Activated naive CD8-positive, alpha-beta T cell treated with anti-CD3 and anti-CD28 coated beads for 36 hours (primary cell): ENCODE results near the gene USH1C. TPM values are rescaled to one million over a fixed set of nuclear protein-coding genes. Genes with fewer than 3 reads are reported as not detected.

Experiments
- DNase-seq: peaks from one replicate; pipeline ENCODE4 v3.0.0; 2021
- H3K27ac Mint-ChIP-seq: one replicate; pipeline ENCODE4 v1.8.0; 2022; ENCODE audit warnings: mild to moderate bottlenecking, moderate library complexity, mixed read lengths
- H3K27me3 Mint-ChIP-seq: one replicate; pipeline ENCODE4 v1.8.0; 2022; ENCODE audit warnings: mild to moderate bottlenecking, mixed read lengths
- H3K36me3 Mint-ChIP-seq: one replicate; pipeline ENCODE4 v1.8.0; 2021; ENCODE audit warnings: mild to moderate bottlenecking, mixed read lengths
- H3K4me1 Mint-ChIP-seq: one replicate; pipeline ENCODE4 v1.8.0; 2021; ENCODE audit warnings: mixed read lengths
- H3K4me3 Mint-ChIP-seq: one replicate; pipeline ENCODE4 v1.8.0; 2022; ENCODE audit warnings: mild to moderate bottlenecking, moderate library complexity, mixed read lengths
- H3K9me3 Mint-ChIP-seq: one replicate; pipeline ENCODE4 v1.8.0; 2022; ENCODE audit warnings: mixed read lengths
- total RNA-seq, 2 experiments: library from RNA; stranded (reverse); gene quantifications; one replicate each; pipeline ENCODE4 v1.2.3, GENCODE V29; 2021

The USH1C gene
- total RNA-seq, 2 experiments from 2014 or later: not detected

- no peaks in the 10 kb centered on the region for H3K4me1 Mint-ChIP-seq
- no peak overlapping the region for H3K27ac Mint-ChIP-seq
- H3K27me3 Mint-ChIP-seq: peaks cover 4% of the 10 kb centered on the region
- H3K4me3 Mint-ChIP-seq: no peak overlapping the region
- DNase-seq: no peak
- H3K9me3 Mint-ChIP-seq: peaks cover 2% of the 10 kb centered on the region
- no peaks in the 10 kb centered on the region for H3K36me3 Mint-ChIP-seq
Measured at GRCh38 chr11:17445240-17445795, 98.9 kb downstream of the USH1C start.

DNA sequence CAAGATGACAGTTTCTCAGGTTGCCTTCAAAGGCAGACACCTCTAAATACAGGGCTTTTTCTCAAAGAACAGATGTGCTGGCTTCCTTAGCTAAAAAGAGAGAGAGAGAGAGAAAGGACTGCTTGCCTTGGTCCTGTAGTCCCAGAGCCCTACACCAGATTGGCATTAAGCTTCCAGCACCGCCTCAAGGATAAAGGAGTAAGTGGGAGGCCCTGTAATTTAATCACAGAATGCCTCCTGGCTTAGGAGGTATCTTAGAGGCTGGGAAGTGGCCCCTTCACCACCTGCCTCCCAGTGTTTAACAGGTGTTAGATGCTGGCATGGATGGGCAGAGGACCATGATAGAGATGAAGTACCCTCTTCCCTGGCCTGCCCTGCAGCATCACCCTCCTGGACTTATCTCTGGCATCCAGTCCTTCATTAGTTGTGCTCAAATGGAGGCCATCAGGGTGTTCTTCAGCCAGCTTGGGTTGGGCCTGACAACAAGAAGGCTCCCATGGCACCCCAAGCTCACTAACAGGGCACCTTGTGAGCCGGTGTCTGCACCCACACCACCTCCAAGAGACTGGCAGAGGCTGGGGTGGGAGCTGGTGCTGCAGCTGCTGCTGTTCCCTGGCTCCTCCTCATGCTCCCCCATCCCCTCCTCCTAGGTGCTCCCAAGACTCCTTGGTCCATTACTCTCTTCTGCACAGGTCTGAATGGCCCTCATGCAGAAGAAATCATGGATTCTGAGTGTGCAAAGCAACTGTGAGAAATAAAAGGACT, 100.1 kb downstream of the USH1C start:
- Mint-ChIP-seq H3K27ac (no peak overlapping the region), H3K4me3 (no peak overlapping the region)

More for the DNA sequence above, 100.1 kb downstream of the USH1C start:
- peaks cover 10% of the 10 kb centered on the region for H3K27me3 Mint-ChIP-seq
- no peaks in the 10 kb centered on the region for H3K36me3 Mint-ChIP-seq
- H3K4me1 Mint-ChIP-seq: peaks cover 7% of the 10 kb centered on the region
- no peak for DNase-seq
- peaks cover 2% of the 10 kb centered on the region for H3K9me3 Mint-ChIP-seq

Other genes with a start within 250 kb of the USH1C start
- 1 to 10 TPM; 5.0 TPM for gene NCR3LG1, start 192.6 kb downstream of the USH1C start, total RNA-seq
- gene KCNJ11, start 155.8 kb downstream of the USH1C start, total RNA-seq: under 1 TPM; 0.56 to 0.74 TPM
- gene ABCC8, start 67.6 kb downstream of the USH1C start, total RNA-seq: not detected
- not detected for gene OTOG, start 2.8 kb upstream of the USH1C start, total RNA-seq
- gene MYOD1, start 175.2 kb upstream of the USH1C start, total RNA-seq: not detected
- not detected for gene KCNC1, start 190.4 kb upstream of the USH1C start, total RNA-seq